NCI-H128 (cell line): Measurements from ENCODE around the gene FCHSD1.

ENCODE experiments used
- DNase-seq: peaks from one replicate; lab custom pipeline; 2025; ENCODE audit not compliant: unreplicated experiment; lab: John Stamatoyannopoulos, UW

Gene FCHSD1

DNA sequence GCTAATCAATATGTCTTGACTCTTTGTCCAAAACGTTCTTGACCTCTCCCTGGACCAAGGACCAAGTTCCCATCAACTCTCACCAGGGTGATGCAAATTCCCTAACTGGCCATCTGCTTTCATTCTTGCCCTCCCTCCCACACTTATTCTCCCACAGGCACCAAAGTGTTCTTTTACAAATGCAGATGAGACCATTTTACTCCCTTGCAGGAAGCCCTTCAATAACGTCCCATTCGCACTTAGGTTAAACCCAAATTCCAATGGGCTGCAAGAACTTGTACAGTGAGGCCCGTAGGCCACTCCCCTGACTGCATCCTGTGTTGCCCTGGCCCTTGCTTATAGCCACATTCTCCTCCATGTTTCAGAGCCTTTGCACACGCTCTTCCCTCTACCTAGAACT, 23.5 kb upstream of the FCHSD1 start:
- DNase-seq, result no peak

DNA sequence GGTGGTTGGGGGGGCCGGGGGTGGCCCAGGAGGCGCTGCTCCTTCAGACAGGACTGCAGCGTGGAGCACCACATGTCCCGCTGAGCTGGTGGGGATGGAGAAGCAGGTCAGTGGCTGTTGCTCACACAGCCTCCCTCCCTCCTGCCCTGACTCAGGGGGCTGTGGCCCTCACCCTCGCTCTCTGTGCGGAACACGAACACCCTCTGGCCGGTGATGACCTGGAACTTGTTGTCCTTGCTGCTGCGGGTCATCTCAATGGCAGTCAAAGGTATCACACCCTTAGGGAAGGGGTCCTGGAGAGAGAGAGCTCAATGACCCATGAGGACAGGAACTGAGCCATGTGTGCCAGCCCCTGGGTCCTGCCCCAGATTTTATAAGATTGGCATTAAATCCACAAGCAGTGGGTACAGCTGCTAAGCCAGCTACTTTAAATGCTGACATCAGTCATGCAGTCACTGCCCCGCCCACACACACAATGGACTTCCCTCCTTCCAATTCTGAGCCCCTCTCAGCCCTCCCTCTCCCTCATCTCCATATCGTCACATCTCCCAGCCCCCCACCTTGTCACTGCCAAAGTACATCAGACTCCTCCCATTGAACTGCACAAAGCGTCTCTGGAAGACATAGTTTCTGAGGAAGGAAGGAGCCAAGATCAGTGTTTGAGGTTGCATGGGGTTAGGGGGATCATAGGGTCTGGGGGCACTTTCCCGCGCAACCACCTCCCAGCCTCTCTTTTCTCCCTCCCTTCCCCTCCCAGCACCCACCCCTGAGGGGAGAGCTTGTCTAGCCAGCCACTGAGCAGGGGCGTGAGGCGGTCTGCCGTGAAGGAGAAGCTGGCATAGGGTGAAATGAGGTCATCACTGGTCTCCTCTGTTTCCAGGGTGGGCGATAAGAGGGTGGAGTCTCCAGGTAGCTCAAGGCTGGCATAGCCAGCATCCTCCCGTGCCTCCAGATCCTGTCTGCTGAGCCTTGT, 21.9 kb upstream of the FCHSD1 start:
- no peak for DNase-seq

DNA sequence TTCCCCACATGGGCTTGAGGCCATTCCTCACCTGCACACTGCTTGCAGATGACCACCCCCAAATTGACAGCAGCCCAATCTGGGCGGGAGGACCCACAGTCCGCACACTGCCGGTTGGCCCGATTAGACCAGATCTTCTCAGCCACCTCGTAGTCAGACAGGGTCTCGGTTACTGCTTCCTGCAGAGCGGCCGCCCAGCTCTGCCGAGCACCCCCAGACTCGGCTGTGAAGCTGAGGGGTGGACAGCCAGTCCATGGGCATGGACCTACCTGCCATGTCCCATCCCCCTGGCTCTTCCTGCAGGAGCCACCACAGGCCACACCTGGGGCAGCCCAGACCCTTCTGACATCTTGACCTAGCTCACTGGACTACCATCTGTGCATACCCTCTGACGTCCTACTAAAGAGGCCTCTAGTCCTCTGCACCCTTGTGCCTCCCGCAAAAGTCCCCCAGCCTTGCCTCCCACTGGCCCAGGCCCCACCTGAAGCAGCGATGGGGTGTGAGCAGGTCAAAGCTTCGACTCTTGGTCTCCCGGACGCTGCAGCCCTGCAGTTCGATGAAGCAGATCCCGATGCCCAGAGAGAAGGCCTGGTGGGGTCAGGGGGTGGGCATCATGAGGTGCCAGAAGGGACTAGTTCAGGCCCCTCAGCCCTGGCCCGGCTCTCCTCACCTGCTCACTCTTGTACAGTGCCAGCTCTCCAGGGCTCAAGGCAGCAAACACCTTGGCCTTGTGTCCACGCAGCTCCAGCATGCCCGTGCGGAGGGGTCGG, 21.0 kb upstream of the FCHSD1 start:
- DNase-seq, result no peak

DNA sequence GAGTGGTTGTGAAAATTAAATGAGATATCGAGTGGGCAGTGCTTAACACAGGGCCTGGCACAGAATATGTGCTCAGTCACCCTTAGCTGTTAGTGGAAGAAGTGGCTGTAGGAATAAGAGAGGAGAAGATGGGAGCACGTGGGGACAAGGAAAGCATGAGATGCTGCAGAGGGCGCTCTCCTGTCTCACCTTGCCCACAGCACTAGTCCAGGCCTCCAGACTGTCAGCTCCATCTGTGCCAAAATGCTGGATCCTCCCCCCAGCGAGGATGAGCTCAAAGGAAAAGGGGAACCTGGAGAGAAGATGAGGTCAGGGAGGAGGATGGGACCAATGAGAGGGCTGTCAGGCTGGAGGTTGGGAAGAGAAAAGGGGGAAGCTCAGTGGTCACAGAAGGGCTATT, 18.3 kb upstream of the FCHSD1 start:
- DNase-seq, result no peak

DNA sequence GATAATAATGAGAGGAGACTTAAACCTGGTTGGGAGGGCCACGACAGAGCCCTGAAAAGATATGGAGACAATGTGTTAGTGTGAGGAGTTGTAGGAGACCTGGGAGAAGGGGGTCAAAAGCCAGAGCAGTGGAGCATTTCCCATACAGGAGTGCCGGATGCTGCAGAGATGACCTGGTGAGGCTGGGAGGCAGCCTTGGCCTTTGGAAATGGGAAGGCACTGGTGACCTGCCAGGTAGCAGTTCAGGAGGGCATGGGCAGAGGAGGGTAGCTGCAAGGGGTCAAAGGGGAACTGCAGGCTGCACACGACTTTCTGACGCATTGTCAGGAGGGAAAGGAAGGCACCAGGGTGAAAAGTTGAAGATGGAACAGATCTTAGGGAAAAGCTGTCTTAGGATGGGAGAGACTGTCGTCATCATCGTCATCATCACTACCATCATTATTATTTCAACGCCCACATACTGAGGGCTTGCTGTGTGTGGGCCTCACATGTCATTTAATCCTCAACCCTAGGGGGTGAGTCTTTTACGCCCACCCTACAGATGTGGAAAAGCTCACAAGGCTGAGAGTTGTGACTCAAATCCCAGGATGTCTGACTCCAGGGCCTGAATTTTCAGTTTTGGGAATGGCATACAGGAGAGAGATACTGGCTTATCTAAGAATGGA, 17.5 kb upstream of the FCHSD1 start:
- no peak for DNase-seq

DNA sequence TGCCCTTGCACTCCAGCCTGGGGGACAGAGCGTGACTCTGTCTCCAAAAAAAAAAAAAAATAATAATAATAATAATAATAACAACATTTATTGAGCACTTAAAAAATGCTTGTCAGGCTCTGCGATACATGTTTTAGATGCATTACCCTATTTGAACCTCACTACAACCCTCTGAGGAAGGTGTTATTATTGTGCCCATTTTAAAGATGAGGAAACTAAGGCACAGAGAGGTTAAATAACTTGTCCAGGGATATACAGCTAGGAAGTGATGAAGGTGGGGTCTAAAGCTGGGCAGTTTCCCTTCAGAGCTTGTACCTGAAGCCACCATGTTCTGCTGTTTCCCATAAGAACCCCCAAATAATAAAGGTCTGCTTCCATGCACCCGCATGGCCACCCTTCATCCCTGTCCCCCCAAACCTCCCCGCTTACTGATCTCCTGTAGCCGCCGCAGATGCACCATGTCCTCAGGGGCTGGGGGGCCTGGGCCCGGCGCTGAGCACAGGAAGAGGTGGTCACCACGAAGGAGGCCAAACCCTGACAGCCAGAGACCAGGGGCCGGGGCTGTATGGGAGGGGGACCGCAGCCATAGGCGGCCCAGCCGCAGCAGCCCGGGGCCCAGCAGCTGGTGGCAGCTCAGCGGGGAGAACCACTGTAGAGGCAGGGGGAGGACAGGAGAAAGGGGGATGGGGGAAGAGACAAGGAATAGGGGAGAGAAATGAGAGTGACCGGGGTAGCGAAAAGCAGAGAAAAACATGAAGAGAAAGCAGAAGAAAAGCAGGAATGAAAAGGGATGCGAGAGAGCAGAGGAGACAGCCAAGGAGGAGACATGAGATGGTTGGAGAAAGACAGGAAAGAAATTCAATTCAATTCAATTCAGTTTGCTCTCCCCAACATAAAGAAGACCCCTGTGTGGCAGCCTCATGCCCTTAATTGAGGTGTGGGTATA, 15.1 kb upstream of the FCHSD1 start:
- DNase-seq, result no peak

DNA sequence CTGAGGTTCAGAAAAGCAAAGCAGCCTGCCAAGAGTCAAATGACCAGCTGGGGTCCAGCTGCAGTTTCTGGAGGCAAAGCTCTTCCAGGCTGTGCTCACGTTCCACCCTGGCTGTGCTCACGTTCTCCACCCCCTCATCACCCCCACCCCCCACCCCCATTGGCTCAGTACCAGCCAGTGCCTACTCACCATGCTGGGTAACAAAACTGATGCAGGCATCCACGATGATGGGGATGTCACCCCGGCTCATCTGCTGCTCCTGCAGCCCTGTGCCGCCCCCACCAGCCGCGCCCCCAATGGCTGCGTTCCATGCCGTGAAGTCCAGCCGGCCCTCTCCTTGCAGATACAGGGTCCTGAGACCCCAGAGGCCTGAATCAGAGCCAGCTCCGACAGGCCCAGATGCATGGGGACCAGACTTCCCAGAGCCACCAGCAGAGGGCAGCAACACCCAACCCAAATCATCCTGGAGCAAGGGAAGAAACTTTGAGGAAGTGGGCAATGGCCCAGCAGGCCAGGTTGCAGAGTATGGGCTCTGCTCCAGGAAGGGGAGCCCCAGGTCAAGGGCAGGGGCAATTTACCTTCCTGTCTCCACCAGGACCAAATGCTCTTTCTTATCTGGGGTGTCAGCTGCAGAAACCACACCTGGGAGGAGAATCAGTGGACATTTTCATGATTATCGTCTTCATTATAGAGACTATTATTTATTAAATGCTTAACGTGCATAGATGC, 13.7 kb upstream of the FCHSD1 start:
- peak; percentile 22 for DNase-seq

DNA sequence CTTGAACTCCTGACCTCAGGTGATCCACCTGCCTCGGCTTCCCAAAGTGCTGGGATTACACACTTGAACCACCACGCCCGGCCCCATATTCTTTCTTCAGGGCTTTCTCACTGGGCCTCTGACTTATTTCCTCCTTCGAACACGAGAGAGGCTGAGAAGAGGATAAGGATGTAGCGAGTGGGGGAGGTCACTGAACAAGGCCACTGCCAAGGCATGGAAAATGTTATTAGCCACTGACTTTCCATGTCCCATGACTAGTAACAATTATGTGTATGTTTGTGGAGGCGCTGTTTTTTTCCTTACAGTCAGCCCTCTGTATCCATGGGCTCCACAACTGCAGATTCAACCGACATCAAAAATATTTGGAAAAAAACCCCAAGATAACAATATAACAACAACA, 12.3 kb upstream of the FCHSD1 start:
- no peak for DNase-seq

DNA sequence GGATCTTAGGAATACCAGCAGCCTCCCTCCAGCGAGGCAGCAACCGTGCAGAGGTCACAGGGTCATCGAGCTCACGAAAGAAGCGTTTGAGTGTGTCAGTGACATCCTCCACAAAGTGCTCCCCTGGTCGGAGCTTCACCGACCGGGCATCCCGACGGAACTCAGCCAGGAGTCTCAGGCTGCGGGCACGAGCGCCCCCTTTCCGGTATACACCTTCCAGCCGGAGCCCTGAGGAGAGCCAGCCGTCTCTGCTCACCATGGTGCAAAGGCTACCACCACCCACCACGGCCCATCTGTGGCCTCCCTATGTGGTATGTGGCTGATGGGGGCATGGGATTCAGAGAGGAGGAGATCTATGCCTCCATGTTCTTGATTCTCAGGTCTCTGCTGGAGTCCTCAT, 10.8 kb upstream of the FCHSD1 start:
- DNase-seq, result no peak

DNA sequence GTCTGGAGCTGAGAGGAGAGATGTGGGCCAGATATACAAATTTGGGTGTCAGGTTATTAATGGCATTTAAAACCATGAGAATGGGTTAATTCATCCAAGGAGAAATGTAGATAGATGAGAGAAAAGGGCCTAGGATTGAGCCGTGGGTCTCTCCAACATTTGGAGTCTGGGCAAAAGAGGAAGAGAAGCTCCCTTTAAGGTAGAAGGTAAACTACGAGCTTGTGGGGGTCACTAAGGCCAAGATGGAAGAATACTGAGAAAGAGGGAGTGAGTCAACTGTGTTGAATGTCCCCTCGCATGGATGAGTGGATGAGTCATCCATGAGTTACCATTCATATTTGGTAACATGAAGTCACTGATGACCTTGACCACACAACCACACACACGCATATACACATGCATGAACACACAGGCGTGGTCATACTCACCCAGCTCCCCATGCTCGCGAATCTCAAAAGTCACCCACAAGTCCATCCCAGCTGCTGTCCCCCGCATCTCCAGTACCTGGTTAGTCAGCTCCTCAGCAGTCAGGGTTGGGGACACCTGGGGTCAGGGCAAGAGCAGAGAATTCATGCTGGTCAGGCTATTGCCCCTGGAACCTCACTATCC, 6.8 kb upstream of the FCHSD1 start:
- DNase-seq, result no peak

DNA sequence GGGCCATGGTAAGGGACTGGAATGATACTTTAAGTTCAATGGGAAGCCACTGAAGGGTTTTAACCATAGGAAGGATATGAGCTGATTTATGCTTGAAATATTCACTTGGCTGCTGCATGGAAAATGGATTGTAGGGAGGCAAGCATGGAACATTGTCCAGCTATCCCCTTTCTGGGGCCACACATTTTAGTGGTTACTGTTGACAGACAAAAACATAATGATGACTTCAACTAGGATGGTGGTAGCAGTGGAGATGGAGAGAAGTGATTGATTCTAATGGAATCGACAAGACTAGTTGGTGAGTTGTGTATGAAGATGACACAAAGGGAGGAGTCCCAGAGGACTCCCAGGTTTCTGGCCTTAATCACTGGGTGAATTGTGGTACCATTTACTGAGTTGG, 6.2 kb upstream of the FCHSD1 start:
- no peak for DNase-seq

DNA sequence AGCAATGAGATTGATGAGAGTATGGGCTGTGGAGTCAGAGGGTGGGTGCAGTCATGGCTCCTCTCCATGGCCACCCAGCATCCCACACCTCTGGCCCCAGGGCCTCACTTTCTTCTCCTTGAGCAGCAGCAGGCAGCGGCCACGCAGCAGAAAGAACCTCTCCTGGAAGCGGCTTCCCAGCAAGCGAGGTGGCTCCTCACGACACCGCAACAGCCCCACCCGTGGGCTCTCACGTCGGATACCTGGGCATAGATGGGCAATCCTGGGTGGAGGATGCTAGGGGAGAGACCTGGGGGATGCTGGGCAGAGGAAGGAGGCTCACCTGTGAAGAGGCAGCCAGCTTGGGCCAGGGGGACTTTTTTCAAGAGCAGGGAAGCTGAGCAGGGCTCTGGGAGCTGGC, 5.2 kb upstream of the FCHSD1 start:
- DNase-seq, result no peak

DNA sequence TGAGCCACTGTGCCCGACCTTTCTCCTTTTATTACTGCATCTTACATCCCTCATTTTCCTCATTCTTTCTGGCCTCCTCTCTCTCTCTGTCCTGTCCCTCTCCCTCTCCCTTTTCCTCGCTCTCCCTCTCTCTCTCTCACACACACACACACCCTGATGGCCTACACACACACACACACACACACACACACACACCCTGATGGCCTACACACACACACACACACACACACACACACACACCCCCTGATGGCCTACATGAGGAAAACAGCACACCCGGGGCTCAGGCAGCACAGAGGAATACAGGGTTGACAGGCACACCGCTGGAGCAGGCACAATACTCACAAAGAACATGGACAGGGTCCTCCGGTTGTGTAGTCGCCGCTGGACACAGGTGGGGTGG, 3.8 kb upstream of the FCHSD1 start:
- no peak for DNase-seq

DNA sequence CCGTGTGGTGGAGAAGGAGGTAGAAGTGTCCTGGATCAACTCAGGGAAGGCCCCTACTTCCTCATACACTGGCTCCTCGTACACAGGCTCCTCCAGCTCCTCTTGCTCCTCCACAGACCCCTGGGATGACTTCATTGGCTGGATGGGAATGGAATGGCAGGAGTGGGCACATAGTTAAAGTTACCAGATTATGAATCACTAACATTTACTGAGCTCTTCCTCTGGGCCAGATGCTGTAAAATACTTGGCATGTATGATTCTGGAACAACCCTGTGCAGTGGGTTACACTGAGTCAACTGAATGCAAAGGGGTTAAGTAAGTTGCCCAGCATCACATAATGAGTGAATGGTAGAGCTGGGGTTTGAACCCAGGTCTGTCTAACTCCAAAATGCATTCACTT, 3.1 kb upstream of the FCHSD1 start:
- DNase-seq, result no peak

DNA sequence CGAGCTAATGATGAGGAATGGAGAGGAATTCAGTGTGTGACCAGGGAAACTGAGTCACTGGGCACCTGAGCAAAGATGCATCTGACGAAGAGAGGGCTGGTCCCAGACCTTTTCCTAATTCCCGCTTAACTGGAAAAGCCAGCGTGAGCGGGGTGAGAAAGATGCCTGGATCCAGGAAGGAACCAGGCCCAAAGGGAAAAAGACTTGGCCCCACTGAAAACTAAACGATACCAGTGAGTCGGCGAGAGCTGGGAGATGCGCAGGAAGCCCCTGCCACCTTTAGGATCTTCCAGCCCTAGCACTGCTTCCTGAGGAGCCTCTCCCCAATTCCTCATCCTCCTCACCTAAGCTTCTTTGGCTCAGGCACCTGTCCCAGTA, 499 bp upstream of the FCHSD1 start:
- no peak for DNase-seq

DNA sequence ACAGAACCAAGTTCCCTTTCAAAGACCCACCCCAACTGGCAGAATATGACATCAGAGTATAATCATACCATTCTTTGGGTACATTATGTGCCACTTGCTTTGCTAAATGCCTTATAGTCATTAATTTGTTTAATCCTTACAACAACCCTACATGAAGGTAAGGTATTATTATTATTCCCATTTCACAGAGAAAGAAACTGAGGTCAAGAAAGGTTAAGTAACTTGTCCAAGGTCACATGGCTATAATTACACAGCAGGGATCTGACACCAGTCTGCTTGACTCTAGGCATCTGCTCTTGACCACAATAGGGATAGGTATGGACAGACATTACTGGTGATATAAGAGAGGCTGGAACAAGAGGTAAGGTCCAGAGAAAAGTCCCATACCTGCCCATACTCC, 1.2 kb downstream of the FCHSD1 start:
- DNase-seq, result no peak

DNA sequence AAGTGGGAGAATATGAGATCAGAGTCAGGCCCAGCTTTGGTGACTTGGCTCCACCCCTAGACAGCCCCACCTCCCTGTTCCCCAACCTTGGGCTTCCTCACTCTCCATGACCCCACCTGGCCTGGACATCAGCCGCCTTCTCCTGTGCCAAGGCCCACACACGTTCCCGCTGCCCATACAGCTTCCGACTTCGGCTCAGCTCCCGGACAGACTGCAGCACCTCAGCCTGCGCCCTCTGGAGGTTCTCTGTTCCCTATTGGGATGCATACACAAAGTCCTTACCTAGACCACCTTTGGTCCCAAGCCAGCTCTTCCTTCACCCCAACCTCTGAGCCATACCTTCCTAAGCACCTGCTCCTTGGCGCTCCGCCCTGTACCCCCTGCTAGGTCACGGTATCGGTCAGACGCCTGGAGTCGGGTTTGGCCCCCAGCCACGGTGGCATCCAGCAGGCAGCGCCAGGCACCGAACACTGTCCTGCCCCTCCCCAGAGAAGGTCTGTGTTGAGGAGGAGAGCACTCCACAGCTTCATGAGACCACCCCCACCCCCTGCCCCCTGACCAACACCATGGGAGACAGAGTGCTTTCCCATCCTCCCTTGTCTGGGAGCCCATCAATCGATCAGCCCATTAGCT, 2.0 kb downstream of the FCHSD1 start:
- no peak for DNase-seq

DNA sequence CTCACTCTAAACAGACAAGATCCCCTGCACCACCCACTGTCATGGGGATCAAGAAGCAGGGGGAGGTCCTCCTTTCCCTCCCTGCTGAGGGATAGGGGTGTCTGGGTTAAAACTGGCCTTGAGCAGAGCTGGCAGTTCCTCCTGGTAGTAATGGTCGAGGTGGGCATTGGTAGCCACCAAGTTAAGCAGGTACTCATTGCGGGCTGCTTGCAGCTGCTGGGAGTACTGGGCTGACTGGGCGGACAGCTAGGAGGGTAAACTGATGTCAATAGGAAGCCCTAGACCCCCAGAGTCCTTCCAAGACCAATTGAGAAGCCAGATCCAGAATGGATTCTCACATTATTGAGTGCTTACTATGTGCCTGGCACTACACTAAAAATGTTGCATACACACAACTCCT, 3.4 kb downstream of the FCHSD1 start:
- DNase-seq, result no peak

DNA sequence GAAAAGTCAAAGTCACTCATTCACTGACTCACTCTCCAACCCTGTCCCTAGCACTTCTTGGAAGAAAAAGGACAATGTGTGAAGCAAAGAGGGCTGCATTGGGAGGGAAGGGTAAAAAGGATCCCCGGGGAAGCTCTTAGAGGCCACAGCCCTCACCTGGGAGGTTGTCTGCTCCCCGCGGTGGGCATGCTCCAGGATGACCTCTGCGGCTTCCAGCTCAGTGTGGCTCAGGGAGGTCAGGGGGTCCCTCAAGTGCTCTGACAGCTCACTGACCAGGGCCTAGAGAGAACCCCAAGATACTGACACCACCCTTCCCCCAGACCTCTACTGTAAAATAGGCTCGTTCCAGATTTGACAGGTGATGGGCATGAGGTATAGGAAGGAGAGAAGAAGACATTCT, 4.0 kb downstream of the FCHSD1 start:
- no peak for DNase-seq
